HG02885 (cell line): ENCODE measurements around the gene CACNA2D4.

Experiments
- ATAC-seq: cut with Tn5 transposase; IDR thresholded peaks from one replicate; pipeline ENCODE4 v1.9.1; 2021; ENCODE audit warnings: mild to moderate bottlenecking; ENCODE audit not compliant: unreplicated experiment, poor library complexity

Gene CACNA2D4

DNA sequence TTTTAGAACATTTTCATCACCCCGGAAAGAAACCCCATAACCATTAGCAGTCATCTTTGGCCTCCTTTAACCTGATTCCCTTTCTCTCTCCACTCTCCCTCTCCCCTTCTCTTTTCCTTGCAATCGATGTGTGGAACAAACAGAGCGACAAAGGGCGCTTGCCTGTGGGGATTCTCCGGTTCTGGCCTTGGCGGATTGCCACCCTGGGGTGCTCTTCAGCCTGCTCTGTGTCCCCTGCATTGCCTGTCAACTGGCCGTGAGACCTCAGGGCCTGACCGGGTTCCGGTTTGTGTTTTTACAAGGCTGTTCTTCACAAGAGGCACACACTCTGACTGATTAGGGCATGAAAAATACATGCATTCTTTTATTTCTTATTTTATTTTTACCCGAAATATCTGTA, 70.3 kb downstream of the CACNA2D4 start:
- ATAC-seq: no peak

GRCh38 chr12:1847411-1847810, 71.0 kb downstream of the CACNA2D4 start:
- no peak for ATAC-seq

DNA sequence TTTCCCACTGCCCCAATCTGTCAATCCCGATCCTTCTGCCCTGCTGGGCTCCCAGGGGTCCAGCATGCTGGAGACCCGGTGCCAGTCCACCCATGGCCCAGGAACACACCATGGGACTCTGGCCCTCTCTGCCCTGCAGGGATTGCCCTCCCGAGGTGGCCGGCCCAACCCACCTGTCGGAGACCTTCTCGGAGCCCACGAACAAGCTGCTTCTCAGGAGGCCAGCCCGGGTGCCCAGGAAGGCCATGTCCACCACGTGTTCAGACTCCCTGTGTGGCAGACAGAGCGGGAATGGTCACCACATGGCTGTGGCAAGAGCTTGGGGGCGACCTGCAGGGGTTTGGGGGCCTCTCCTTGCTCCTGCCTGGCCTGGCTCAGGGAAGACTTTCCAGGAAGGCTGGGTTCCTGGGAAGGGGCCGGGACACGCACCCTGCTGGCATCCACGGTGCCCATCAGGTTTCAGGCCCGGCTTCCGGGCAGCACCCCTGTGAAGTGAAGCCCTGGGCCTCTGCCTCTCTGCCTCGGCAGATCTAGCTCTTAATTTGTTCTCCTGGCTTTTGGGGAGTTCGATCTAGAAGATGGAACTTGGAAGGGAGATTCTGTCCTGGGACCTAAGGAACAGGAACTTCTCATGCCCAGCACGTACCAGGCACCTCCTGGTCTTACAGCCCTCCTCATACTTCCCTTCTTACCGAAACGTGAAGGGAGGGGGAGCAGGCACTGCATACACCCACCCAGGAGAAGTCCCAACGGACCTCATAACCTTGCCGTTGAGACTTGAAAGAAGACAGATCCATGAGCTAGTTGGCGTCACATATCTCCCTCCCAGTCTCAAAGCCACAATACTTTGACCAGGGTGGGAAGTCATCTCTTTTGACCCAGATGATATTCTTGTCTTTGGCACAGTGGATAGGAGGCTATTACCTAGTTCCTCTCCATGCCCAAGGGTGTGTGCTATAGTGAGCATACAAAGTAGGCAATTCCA, 71.7 kb downstream of the CACNA2D4 start:
- no peak for ATAC-seq

DNA sequence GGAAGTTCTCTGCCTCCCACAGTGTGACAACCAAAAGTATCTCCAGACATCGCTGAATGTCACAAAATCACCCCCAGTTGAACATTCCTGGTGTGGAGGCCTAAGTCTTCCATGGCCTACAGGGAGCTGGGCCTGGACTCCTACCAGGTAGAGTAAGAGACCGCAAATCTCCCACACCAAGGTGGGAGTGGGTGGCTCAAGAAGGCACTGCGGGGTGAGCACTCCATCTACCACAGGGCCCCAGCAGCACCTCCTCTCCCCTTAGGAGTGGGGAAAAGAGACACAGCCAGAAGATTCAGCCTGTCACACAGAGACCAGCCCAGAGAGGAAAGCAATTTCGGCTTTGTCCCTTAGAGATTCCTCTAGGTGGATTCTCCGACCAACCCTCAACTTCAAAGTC, 72.6 kb downstream of the CACNA2D4 start:
- ATAC-seq: no peak

- ATAC-seq: no peak
Observed at GRCh38 chr12:1845427-1845826, 73.0 kb downstream of the CACNA2D4 start.

- ATAC-seq: no peak
Observed at GRCh38 chr12:1844661-1845409, 73.6 kb downstream of the CACNA2D4 start.

GRCh38 chr12:1844223-1844622, 74.2 kb downstream of the CACNA2D4 start:
- no peak for ATAC-seq

- ATAC-seq: no peak
Observed at GRCh38 chr12:1843641-1844005, 74.8 kb downstream of the CACNA2D4 start.

GRCh38 chr12:1842905-1843640, 75.4 kb downstream of the CACNA2D4 start:
- no peak for ATAC-seq

GRCh38 chr12:1842183-1842904, 76.1 kb downstream of the CACNA2D4 start:
- ATAC-seq: no peak

- no peak for ATAC-seq
Observed at GRCh38 chr12:1841586-1842182, 76.8 kb downstream of the CACNA2D4 start.

DNA sequence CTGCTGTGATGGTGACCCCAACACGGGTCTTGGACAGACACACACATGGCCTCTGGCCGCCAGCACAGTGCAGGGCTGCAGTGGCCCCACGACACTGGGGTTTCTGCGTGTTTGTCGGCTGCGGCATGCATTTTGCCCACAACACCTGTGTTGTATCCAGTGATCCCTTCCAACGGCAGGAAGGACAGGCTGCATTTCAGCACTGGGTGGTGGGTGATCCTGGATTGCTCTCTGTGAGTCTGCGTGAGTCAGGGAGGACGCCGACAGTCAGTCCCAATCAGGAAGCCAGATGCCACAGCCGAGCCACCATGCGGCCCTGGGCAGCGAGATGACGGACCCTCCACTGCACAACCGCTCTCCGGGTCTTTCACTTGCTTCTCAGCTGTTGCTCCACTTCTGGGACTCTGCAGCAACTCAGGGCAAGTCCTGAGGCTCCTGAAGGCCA, 77.4 kb downstream of the CACNA2D4 start:
- no peak for ATAC-seq

GRCh38 chr12:1839956-1840951, 78.2 kb downstream of the CACNA2D4 start:
- ATAC-seq: no peak

DNA sequence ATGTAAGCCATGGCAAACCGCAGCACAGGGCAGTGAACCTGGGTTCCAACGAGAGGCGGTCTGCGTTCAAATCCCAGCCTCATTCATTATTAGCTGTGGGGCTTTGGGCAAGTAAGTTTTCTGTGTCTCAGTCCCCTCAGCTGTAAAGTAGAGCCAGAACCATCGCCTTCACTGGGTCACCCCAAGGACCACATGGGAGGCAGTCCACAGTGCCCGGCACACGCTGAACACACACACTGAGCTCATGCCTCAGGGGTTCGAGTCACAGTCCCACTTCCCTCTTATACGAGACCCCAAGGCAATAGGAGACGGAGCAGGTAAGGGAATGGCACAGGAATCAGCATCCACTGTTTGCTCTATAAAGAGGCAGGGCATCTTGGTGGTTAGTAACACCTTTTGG, 79.0 kb downstream of the CACNA2D4 start:
- ATAC-seq: no peak

GRCh38 chr12:1838994-1839365, 79.5 kb downstream of the CACNA2D4 start:
- no peak for ATAC-seq

GRCh38 chr12:1838205-1838993, 80.1 kb downstream of the CACNA2D4 start:
- no peak for ATAC-seq

GRCh38 chr12:1837541-1838204, 80.8 kb downstream of the CACNA2D4 start:
- no peak for ATAC-seq
